ENCODE measurements around the gene MICU1. TPM values are rescaled to one million over a fixed set of nuclear protein-coding genes. Genes with fewer than 3 reads are reported as not detected.

MICU1 gene
- total RNA-seq, 1 donor from 2014 or later, result 48.0 TPM

DNA sequence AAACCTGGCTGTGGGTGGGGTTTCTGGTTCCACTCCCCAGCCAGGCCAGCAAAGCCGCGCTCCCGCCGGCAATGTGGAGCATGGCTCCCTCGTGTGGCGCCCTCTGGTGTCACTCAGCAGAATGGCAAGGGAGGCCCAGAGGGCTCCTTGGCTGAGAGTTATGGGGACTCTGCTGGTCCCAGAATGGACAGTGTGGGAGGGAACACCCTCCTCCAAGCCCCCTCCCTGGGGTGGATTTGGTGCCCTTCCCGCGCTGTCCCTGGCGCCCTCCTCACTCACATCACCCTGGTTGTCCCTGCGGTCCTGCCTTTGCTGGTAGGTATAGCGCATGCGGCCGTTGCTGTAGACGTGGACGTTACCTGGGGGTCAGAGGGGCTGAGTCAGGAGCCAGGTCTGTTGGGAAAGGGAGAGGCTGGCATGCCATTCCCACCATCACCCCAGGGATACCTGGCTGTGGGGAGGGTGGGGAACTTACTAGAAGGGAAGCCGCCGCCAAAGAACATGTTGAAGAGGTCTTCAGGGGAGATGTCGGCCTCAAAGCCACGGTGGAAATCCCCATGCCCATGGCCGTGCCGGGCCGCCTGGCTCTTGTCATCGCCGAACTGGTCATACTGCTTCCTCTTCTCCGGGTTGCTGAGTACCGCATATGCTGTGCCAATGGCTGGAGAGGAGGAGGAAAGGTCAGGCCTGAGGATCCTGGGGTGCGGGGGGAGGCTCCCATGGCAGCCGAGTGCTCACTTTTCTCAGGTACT is 285.2 kb downstream of the MICU1 start:
- TF ChIP-seq, protein P1, sequence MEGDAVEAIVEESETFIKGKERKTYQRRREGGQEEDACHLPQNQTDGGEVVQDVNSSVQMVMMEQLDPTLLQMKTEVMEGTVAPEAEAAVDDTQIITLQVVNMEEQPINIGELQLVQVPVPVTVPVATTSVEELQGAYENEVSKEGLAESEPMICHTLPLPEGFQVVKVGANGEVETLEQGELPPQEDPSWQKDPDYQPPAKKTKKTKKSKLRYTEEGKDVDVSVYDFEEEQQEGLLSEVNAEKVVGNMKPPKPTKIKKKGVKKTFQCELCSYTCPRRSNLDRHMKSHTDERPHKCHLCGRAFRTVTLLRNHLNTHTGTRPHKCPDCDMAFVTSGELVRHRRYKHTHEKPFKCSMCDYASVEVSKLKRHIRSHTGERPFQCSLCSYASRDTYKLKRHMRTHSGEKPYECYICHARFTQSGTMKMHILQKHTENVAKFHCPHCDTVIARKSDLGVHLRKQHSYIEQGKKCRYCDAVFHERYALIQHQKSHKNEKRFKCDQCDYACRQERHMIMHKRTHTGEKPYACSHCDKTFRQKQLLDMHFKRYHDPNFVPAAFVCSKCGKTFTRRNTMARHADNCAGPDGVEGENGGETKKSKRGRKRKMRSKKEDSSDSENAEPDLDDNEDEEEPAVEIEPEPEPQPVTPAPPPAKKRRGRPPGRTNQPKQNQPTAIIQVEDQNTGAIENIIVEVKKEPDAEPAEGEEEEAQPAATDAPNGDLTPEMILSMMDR (IDR thresholded peaks at IDR 0.05), result peak; percentile 96
- DNase-seq (ENCODE audit: low spot score), result no peak
- no peaks in the 10 kb centered on the region for H3K27me3 Mint-ChIP-seq (ENCODE audit: low read depth)
- H3K4me3 Mint-ChIP-seq (ENCODE audit: unreplicated experiment), result no peak overlapping the region
- H3K36me3 Mint-ChIP-seq (ENCODE audit: low read depth), result peaks cover 17% of the 10 kb centered on the region
- H3K27ac Mint-ChIP-seq (ENCODE audit: unreplicated experiment), result peak overlapping the region; percentile 54
- H3K9me3 Mint-ChIP-seq (ENCODE audit: low read depth), result no peaks in the 10 kb centered on the region
- H3K4me1 Mint-ChIP-seq (ENCODE audit: low read depth), result peaks cover 17% of the 10 kb centered on the region

DNA sequence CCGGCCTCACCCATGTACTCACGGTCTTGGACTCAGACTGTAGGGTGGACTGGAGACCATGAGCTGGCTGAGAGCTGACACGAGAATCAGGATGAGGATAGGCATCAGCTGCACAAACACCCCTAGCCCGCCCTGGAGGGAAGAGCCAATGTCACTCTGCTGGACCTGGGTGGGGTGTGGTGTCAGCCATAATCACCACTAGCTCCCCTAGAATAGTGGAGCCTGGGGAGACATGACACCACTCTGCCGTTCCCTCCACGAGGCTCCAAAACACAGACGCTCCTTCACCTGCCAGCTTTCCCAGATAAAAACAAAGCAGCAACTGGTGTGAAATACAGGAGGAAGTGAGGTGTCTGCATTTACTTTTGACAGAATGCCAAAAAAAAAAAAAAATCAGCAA is 287.7 kb downstream of the MICU1 start:
- Mint-ChIP-seq H3K36me3 (ENCODE audit: low read depth) (peaks cover 12% of the 10 kb centered on the region), H3K27ac (ENCODE audit: unreplicated experiment) (no peak overlapping the region), H3K9me3 (ENCODE audit: low read depth) (no peaks in the 10 kb centered on the region), H3K27me3 (ENCODE audit: low read depth) (no peaks in the 10 kb centered on the region), H3K4me1 (ENCODE audit: low read depth) (peaks cover 41% of the 10 kb centered on the region), H3K4me3 (ENCODE audit: unreplicated experiment) (no peak overlapping the region)
- DNase-seq (ENCODE audit: low spot score), result no peak
- TF ChIP-seq, protein P1 (IDR thresholded peaks at IDR 0.05), result no peak

DNA sequence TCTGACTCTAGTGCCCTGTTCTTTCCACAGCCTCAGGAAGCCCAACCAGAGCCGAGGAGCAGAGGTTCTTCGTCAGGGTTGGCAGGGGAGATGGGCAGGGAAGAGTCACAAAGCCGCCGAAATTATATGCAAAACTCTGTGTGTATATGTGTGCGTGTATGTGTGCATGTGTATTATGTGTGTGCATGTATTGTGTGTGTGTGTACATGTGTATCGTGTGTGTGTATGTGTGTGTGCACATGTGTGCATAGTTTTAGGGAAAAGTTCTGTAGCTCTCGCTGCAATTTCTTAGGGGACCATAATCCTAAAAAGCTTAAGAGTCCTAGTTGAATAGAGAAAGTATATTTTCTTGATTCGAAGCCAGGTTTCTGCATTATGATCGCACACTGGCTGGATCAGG is 288.2 kb downstream of the MICU1 start:
- H3K4me3 Mint-ChIP-seq (ENCODE audit: unreplicated experiment), result no peak overlapping the region
- TF ChIP-seq, protein P1 (IDR thresholded peaks at IDR 0.05), result no peak
- H3K27me3 Mint-ChIP-seq (ENCODE audit: low read depth), result no peaks in the 10 kb centered on the region
- no peak overlapping the region for H3K27ac Mint-ChIP-seq (ENCODE audit: unreplicated experiment)
- peaks cover 46% of the 10 kb centered on the region for H3K4me1 Mint-ChIP-seq (ENCODE audit: low read depth)
- DNase-seq (ENCODE audit: low spot score), result no peak
- H3K9me3 Mint-ChIP-seq (ENCODE audit: low read depth), result no peaks in the 10 kb centered on the region
- peaks cover 11% of the 10 kb centered on the region for H3K36me3 Mint-ChIP-seq (ENCODE audit: low read depth)

DNA sequence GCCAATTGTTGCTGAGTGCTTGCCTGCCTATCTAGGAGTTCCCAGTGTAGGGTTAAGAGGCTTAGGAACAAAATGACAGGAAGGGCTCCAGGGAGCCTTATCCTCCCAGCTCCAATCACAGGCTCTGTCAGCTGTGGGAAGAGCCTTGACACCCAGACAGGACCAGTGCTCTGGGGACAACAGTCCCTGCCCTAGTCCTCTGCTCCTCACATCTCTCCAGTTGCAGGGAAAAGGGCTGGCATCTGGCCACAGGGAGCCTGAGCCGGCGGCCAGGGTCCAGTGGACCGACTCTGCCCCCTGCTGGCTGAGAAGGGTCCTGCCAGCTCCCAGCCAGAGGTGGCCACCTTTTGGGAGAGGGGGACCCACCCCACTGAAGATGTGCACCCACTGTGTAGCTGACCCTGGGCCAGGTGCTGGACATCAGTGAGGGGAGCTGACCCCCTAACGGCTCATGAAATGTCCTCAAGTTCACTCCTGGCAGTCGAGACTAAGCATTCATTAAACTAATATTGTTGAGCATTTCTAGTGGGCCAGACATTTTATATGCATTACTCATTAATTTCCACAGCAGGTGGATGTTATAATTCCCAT is 288.7 kb downstream of the MICU1 start:
- no peaks in the 10 kb centered on the region for H3K9me3 Mint-ChIP-seq (ENCODE audit: low read depth)

More for the DNA sequence above, 288.7 kb downstream of the MICU1 start:
- H3K4me3 Mint-ChIP-seq (ENCODE audit: unreplicated experiment), result no peak overlapping the region
- H3K36me3 Mint-ChIP-seq (ENCODE audit: low read depth), result peaks cover 11% of the 10 kb centered on the region
- TF ChIP-seq, protein P1 (IDR thresholded peaks at IDR 0.05), result peak; percentile 99
- no peak for DNase-seq (ENCODE audit: low spot score)
- H3K4me1 Mint-ChIP-seq (ENCODE audit: low read depth), result peaks cover 51% of the 10 kb centered on the region
- H3K27ac Mint-ChIP-seq (ENCODE audit: unreplicated experiment), result peak overlapping the region; percentile 95
- no peaks in the 10 kb centered on the region for H3K27me3 Mint-ChIP-seq (ENCODE audit: low read depth)
